ENCODE data around the gene KRTAP10-11.

DNA sequence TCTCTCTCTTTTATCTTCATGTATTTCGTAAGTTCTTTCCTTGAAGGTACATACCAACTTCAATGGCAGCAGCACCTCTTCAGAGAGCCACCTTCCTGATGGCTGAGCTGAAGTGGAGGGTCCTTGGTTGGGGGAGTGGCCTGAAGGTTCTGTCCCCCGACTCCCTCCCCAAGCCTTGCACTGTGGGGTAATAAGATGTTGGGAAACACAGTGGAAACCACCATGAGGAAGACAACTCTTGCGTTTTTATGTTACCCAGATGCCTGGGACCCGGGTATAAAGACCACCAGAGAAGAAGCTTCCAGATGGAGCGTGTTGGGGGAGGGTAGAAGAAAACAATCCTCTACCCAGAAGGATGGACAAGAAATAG, 12.3 kb downstream of the KRTAP10-11 start:
- TF ChIP-seq, protein P1, sequence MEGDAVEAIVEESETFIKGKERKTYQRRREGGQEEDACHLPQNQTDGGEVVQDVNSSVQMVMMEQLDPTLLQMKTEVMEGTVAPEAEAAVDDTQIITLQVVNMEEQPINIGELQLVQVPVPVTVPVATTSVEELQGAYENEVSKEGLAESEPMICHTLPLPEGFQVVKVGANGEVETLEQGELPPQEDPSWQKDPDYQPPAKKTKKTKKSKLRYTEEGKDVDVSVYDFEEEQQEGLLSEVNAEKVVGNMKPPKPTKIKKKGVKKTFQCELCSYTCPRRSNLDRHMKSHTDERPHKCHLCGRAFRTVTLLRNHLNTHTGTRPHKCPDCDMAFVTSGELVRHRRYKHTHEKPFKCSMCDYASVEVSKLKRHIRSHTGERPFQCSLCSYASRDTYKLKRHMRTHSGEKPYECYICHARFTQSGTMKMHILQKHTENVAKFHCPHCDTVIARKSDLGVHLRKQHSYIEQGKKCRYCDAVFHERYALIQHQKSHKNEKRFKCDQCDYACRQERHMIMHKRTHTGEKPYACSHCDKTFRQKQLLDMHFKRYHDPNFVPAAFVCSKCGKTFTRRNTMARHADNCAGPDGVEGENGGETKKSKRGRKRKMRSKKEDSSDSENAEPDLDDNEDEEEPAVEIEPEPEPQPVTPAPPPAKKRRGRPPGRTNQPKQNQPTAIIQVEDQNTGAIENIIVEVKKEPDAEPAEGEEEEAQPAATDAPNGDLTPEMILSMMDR (conservative IDR thresholded peaks at IDR 0.05 in 1 of 2, IDR thresholded peaks at IDR 0.05 in 1 of 2; ENCODE audit: low read depth in 1 of 2, low read length in 2 of 2), result no peak
- TF ChIP-seq EZH2 (IDR thresholded peaks at IDR 0.05; ENCODE audit: low read length, missing control alignments), result no peak

Data from fibroblast of lung (primary cell).